ENCODE measurements around the gene FGF22. TPM values are rescaled to one million over a fixed set of nuclear protein-coding genes. Genes with fewer than 3 reads are reported as not detected.

Gene FGF22
- total and polyA plus RNA-seq, 3 donors from 2014 or later, result 1.8 to 3.1 (median 2.6) TPM

DNA sequence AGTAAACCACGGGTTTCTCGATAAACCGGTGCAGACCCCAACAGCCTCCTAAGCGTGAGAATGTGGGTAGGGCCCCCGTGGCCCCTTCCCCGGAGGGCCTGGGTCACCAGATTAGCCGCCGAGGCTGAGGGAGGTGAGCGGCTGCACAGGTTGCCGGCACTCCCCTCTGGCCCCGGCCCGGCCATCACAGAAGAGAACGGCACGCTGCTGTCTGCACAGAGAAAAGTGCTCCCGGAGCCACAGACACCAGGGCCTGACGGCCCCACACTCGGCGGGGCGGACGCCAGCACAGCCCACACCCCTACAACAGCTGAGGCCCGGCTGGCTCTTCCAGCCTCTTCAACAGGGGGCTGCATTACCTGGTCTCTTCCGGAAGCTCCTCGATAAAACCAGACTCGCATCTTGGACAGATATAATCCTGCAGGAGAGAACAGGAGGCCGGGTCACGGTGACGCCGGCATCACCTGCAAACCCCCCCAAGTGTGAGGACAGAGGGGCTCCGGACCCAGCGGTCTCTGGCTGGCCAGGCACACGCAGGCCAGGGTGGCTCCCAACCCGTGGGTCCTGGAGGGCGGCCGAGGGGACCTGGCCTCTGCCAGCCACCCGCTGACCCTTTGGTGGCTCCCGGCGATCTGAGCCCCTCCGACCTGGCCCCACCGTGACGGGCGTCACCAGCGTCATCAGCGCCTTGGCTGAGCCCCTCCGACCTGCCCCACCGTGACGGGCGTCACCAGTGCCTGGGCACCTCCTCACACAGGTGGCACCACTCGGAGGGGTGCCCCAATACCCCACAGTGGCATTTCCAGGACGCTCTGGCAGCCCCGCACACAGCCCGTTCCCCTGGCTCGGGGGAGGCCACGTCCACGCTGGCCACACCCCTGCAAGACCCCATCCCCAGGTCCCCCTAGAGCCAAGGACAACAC lies 13.0 kb downstream of the FGF22 start:
- Histone ChIP-seq H3K27ac (no peak overlapping the region), H3K9me3 (no peaks in the 10 kb centered on the region), H3K36me3 (ENCODE audit: low read depth, missing control alignments) (no peaks in the 10 kb centered on the region), H3K4me1 (peaks cover 7% of the 10 kb centered on the region), H3K27me3 (no peaks in the 10 kb centered on the region), H3K4me3 (no peak overlapping the region)
- intact Hi-C loops (cut with DNase I; ENCODE audit: low total_unique reads), result no loop called here
- TF ChIP-seq CTCF (IDR thresholded peaks at IDR 0.05) (no peak), POLR2A (IDR thresholded peaks at IDR 0.05) (no peak)
- 92 to 94% methylated on average over 25 to 54 of the region's 54 CpGs for WGBS, 2 donors
- no peak for DNase-seq

GRCh38 chr19:653425-653824 lies 13.7 kb downstream of the FGF22 start:
- TF ChIP-seq CTCF (IDR thresholded peaks at IDR 0.05) (no peak), POLR2A (IDR thresholded peaks at IDR 0.05) (no peak)
- Histone ChIP-seq H3K27me3 (no peaks in the 10 kb centered on the region), H3K36me3 (ENCODE audit: low read depth, missing control alignments) (no peaks in the 10 kb centered on the region), H3K4me3 (no peak overlapping the region), H3K27ac (no peak overlapping the region), H3K4me1 (peaks cover 12% of the 10 kb centered on the region), H3K9me3 (no peaks in the 10 kb centered on the region)
- intact Hi-C loops (cut with DNase I; ENCODE audit: low total_unique reads), result no loop called here
- WGBS, 2 donors, result 87 to 93% methylated on average over 15 to 17 of the region's 17 CpGs
- no peak for DNase-seq

DNA sequence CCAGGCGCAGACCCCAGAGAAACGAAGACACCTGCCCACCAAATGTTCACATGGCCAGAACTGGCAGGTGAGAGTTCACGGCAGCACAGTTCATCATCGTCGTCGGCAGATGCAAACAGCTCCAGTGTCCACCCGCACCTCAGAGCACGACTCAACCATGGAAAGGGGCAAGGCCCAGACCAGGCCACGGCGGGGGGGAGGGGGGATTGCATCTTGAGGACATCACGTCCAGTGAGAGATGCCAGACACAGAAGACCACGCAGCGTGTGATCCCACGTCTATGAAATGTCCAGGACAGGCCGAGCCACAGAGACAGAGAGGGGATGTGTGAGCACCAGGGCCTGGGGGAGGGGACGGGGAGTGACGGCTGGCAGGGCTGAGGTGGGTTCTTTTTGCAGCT lies 16.0 kb downstream of the FGF22 start:
- Histone ChIP-seq H3K4me3 (no peak overlapping the region), H3K9me3 (no peaks in the 10 kb centered on the region), H3K4me1 (peaks cover 31% of the 10 kb centered on the region), H3K27me3 (no peaks in the 10 kb centered on the region), H3K27ac (no peak overlapping the region), H3K36me3 (ENCODE audit: low read depth, missing control alignments) (no peaks in the 10 kb centered on the region)
- WGBS, 2 donors, result 73 to 79% methylated on average over 12 to 17 of the region's 17 CpGs
- intact Hi-C loops (cut with DNase I; ENCODE audit: low total_unique reads), result no loop called here
- TF ChIP-seq CTCF (IDR thresholded peaks at IDR 0.05) (no peak), POLR2A (IDR thresholded peaks at IDR 0.05) (no peak)
- DNase-seq, result no peak

- no peaks in the 10 kb centered on the region for H3K36me3 ChIP-seq (ENCODE audit: low read depth, missing control alignments)
- H3K27ac ChIP-seq, result no peak overlapping the region
- H3K4me1 ChIP-seq, result peaks cover 43% of the 10 kb centered on the region
- H3K4me3 ChIP-seq, result no peak overlapping the region
- H3K27me3 ChIP-seq, result no peaks in the 10 kb centered on the region
- 83 to 85% methylated on average over 23 to 43 of the region's 43 CpGs for WGBS, 2 donors
- no peak for TF ChIP-seq CTCF (IDR thresholded peaks at IDR 0.05)
- DNase-seq, result no peak
- intact Hi-C loops (cut with DNase I; ENCODE audit: low total_unique reads), result no loop called here
- H3K9me3 ChIP-seq, result no peaks in the 10 kb centered on the region
These were observed 17.3 kb downstream of the FGF22 start for GRCh38 chr19:656751-657559.
